ENCODE results near the gene MFSD6.
"Not testable (repeated sequence)": the region's sequence is repeated elsewhere in the genome, so short reads cannot be mapped to it uniquely, and the experiment has no call there.

MFSD6 gene

GRCh38 chr2:190466819-190467446 lies 58.8 kb downstream of the MFSD6 start:
- H3K36me3 ChIP-seq (ENCODE audit: insufficient read depth, low read length) = no peaks in the 10 kb centered on the region
- H2AFZ ChIP-seq (ENCODE audit: low read depth, low read length) = no peak overlapping the region
- no peak overlapping the region for H3K4me3 ChIP-seq (ENCODE audit: low read length)
- H3K4me1 ChIP-seq (ENCODE audit: insufficient read depth, low read length) = peaks cover 19% of the 10 kb centered on the region
- no peaks in the 10 kb centered on the region for H3K27me3 ChIP-seq (ENCODE audit: insufficient read depth, low read length)
- peaks cover 3% of the 10 kb centered on the region for H3K9me3 ChIP-seq (ENCODE audit: low read length)

- Histone ChIP-seq H3K4me3 (ENCODE audit: low read length) (peak overlapping the region; percentile 5), H2AFZ (ENCODE audit: low read depth, low read length) (no peak overlapping the region), H3K27me3 (ENCODE audit: insufficient read depth, low read length) (no peaks in the 10 kb centered on the region), H3K36me3 (ENCODE audit: insufficient read depth, low read length) (no peaks in the 10 kb centered on the region), H3K9me3 (ENCODE audit: low read length) (peaks cover 3% of the 10 kb centered on the region), H3K4me1 (ENCODE audit: insufficient read depth, low read length) (peaks cover 19% of the 10 kb centered on the region)
Observed at GRCh38 chr2:190467575-190468083, 59.5 kb downstream of the MFSD6 start.

DNA sequence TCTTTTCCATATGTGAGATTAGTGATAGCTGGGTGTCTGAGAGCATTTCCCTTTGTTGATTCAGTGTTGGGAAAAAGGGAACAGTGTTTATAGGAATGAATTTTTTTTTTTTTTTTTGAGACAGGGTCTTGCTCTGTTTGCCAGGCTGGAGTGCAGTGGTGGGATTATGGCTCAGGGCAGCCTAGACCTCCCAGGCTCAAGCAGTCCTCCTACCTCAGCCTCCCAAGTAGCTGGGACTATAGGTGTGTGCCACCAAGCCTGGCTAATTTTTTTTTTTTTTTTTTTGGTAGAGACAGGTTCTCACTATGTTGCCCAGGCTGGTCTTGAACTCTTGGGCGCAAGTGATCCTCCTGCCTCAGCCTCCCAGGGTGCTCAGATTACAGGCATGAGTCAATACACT lies 60.2 kb downstream of the MFSD6 start:
- H3K27me3 ChIP-seq (ENCODE audit: insufficient read depth, low read length); H2AFZ ChIP-seq (ENCODE audit: low read depth, low read length); H3K36me3 ChIP-seq (ENCODE audit: insufficient read depth, low read length); H3K4me3 ChIP-seq (ENCODE audit: low read length); H3K9me3 ChIP-seq (ENCODE audit: low read length): not testable (repeated sequence)
- H3K4me1 ChIP-seq (ENCODE audit: insufficient read depth, low read length) = peaks cover 19% of the 10 kb centered on the region

DNA sequence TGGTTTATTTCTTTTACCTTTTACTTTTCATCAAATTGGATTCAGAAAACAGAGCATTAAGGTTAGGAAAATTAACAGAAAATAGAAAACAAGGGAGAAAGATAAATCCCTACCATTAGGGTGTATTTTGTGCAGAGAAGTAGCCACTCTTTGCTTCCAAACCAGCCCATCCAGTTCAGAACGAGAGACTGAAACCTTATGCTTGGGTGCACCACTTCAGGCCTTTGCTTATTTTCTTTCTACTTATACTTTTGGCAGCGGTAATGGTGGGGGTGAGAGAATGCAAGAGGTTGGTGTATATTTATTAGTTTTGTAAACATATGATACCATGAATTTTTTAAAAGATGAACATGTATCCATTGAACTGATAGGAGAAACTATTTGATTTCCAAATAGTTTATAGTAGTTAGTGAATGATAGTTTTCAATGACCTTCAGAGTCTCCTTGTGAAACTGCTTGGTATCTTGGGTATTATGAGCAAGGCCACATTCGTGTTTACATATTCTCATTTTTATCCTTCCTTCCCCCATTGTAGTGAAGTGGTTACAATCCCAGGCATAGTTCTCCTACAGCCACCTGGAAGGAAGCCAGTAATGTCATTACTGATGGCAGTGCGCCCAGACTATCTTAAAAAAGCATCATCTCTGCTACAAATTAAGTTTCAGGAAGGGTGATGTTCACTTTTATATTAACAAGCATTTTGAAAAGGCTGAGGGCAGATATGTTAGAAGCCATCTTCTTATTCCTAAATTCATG lies 60.8 kb downstream of the MFSD6 start:
- Histone ChIP-seq H3K4me1 (ENCODE audit: insufficient read depth, low read length) (peaks cover 19% of the 10 kb centered on the region), H3K4me3 (ENCODE audit: low read length) (no peak overlapping the region), H3K9me3 (ENCODE audit: low read length) (peaks cover 3% of the 10 kb centered on the region), H3K36me3 (ENCODE audit: insufficient read depth, low read length) (no peaks in the 10 kb centered on the region), H2AFZ (ENCODE audit: low read depth, low read length) (no peak overlapping the region), H3K27me3 (ENCODE audit: insufficient read depth, low read length) (no peaks in the 10 kb centered on the region)

- Histone ChIP-seq H2AFZ (ENCODE audit: low read depth, low read length) (no peak overlapping the region), H3K4me1 (ENCODE audit: insufficient read depth, low read length) (peaks cover 19% of the 10 kb centered on the region), H3K27me3 (ENCODE audit: insufficient read depth, low read length) (no peaks in the 10 kb centered on the region), H3K4me3 (ENCODE audit: low read length) (no peak overlapping the region), H3K36me3 (ENCODE audit: insufficient read depth, low read length) (no peaks in the 10 kb centered on the region), H3K9me3 (ENCODE audit: low read length) (peaks cover 3% of the 10 kb centered on the region)
Observed at GRCh38 chr2:190469771-190470170, 61.6 kb downstream of the MFSD6 start.

DNA sequence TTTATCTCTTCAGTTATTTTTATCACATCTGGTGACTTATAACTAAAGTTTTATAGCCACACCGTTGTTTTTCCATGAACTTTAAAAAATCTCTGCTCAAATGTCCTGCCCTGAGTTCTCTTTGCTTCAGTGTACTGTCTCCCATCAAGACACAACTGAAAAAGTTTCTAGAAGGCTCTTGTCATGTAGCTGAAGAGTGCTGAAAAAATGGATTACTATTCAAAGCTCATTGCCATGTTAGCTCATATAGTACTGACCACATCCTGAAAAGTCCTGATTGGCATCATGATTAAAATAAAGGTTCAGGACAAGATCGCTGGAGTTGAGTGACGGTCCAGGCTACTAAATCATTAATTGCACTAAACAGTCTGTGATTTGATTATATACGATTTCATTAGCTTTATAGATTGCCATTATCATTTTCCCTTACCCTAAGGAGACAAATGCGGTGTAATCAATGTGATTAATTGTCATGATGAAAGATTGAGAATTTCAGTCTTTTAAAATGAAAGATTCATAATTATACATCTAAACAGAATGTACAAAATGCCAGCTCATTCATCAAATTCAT lies 62.2 kb downstream of the MFSD6 start:
- H3K36me3 ChIP-seq (ENCODE audit: insufficient read depth, low read length) = no peaks in the 10 kb centered on the region
- H3K4me1 ChIP-seq (ENCODE audit: insufficient read depth, low read length) = peaks cover 19% of the 10 kb centered on the region
- no peaks in the 10 kb centered on the region for H3K27me3 ChIP-seq (ENCODE audit: insufficient read depth, low read length)
- H3K9me3 ChIP-seq (ENCODE audit: low read length) = peaks cover 3% of the 10 kb centered on the region
- H3K4me3 ChIP-seq (ENCODE audit: low read length) = no peak overlapping the region
- H2AFZ ChIP-seq (ENCODE audit: low read depth, low read length) = no peak overlapping the region

DNA sequence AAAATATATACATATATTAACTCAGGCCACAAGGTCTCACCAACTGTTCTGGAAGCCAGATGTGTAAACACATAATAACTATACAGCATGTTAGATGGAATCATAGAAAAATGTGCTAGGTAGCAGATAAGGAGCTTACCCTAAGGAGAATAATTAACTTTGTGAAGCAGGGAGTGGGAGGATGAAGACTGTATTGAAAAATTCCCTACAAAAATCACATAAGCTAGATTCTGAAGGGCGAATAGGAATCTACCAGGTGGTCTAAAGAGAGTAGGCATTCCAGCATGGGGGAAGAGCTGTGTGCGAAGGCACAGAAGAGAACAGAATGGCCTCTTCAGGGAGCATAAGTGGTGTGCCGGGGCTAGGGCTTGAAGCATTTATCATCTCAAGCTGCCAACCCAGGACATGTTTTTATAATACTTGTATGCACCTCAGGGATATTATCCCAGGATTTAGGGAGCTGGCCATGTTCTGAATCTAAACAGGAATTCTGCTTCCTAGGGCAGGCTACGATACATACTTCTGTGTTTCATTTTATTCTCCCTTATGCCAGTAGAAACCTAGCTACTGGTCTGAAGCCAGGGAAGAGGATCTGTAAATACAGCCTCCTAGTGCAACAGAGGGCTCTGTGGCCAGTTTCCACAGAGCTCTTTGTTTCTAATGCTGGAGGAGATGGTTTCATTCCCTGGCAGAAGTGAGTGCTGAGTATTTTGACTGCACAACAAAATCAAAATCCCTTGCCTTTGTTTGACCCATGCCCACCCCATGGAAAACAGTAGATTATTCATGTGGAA lies 69.7 kb downstream of the MFSD6 start:
- no peaks in the 10 kb centered on the region for H3K27me3 ChIP-seq (ENCODE audit: insufficient read depth, low read length)
- H3K4me1 ChIP-seq (ENCODE audit: insufficient read depth, low read length) = peaks cover 3% of the 10 kb centered on the region
- no peak overlapping the region for H2AFZ ChIP-seq (ENCODE audit: low read depth, low read length)
- no peak overlapping the region for H3K4me3 ChIP-seq (ENCODE audit: low read length)
- H3K36me3 ChIP-seq (ENCODE audit: insufficient read depth, low read length) = no peaks in the 10 kb centered on the region
- no peaks in the 10 kb centered on the region for H3K9me3 ChIP-seq (ENCODE audit: low read length)

GRCh38 chr2:190478572-190479195 lies 70.5 kb downstream of the MFSD6 start:
- Histone ChIP-seq H3K27me3 (ENCODE audit: insufficient read depth, low read length) (no peaks in the 10 kb centered on the region), H3K4me3 (ENCODE audit: low read length) (no peak overlapping the region), H3K9me3 (ENCODE audit: low read length) (no peaks in the 10 kb centered on the region), H3K4me1 (ENCODE audit: insufficient read depth, low read length) (peaks cover 3% of the 10 kb centered on the region), H3K36me3 (ENCODE audit: insufficient read depth, low read length) (no peaks in the 10 kb centered on the region), H2AFZ (ENCODE audit: low read depth, low read length) (no peak overlapping the region)

DNA sequence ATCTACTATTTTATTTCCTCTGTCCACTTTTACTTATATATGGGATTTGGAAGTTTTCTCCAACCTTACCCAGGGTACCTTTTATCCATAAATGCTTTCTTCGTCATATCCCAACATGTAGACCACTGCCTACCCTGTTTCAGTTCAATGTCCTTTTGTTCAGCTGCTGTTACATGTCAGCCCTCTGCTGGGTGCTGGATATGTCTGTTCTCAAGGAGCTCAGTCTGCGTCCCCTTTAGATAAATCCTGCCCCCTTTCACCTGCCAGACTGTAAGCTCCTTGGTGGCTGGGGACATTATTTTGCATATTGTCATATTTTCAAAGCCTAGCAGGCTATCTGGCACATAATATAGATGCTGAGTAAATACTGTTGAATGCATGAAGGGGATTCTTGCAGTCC lies 73.2 kb downstream of the MFSD6 start:
- Histone ChIP-seq H3K27me3 (ENCODE audit: insufficient read depth, low read length) (no peaks in the 10 kb centered on the region), H3K9me3 (ENCODE audit: low read length) (no peaks in the 10 kb centered on the region), H3K4me1 (ENCODE audit: insufficient read depth, low read length) (peaks cover 3% of the 10 kb centered on the region), H3K36me3 (ENCODE audit: insufficient read depth, low read length) (no peaks in the 10 kb centered on the region), H3K4me3 (ENCODE audit: low read length) (no peak overlapping the region), H2AFZ (ENCODE audit: low read depth, low read length) (no peak overlapping the region)

DNA sequence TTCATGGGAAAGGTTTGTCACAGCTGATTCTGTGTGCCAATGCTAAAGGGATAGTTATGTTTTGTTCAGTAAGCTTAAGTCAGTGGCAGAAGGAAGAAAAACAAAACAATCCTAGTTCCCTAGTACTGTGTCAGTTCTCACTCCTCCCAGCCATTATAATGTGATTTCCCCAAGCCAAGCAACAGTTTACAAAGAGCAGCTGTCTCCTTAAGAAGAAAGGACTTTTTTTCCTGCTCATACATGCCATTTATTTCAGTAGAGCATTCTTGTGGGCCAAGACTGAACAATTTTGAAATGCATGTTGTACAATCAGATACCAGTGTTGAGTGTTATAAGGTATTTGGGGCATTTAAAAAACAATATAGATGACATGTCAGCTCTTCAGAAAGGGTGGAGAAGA lies 74.3 kb downstream of the MFSD6 start:
- Histone ChIP-seq H3K9me3 (ENCODE audit: low read length) (no peaks in the 10 kb centered on the region), H2AFZ (ENCODE audit: low read depth, low read length) (no peak overlapping the region), H3K27me3 (ENCODE audit: insufficient read depth, low read length) (no peaks in the 10 kb centered on the region), H3K4me1 (ENCODE audit: insufficient read depth, low read length) (peaks cover 3% of the 10 kb centered on the region), H3K36me3 (ENCODE audit: insufficient read depth, low read length) (no peaks in the 10 kb centered on the region), H3K4me3 (ENCODE audit: low read length) (no peak overlapping the region)

GRCh38 chr2:190486037-190486623 lies 78.0 kb downstream of the MFSD6 start:
- Histone ChIP-seq H3K4me3 (ENCODE audit: low read length) (no peak overlapping the region), H3K4me1 (ENCODE audit: insufficient read depth, low read length) (peaks cover 3% of the 10 kb centered on the region), H3K36me3 (ENCODE audit: insufficient read depth, low read length) (no peaks in the 10 kb centered on the region), H3K9me3 (ENCODE audit: low read length) (no peaks in the 10 kb centered on the region), H2AFZ (ENCODE audit: low read depth, low read length) (no peak overlapping the region), H3K27me3 (ENCODE audit: insufficient read depth, low read length) (no peaks in the 10 kb centered on the region)

DNA sequence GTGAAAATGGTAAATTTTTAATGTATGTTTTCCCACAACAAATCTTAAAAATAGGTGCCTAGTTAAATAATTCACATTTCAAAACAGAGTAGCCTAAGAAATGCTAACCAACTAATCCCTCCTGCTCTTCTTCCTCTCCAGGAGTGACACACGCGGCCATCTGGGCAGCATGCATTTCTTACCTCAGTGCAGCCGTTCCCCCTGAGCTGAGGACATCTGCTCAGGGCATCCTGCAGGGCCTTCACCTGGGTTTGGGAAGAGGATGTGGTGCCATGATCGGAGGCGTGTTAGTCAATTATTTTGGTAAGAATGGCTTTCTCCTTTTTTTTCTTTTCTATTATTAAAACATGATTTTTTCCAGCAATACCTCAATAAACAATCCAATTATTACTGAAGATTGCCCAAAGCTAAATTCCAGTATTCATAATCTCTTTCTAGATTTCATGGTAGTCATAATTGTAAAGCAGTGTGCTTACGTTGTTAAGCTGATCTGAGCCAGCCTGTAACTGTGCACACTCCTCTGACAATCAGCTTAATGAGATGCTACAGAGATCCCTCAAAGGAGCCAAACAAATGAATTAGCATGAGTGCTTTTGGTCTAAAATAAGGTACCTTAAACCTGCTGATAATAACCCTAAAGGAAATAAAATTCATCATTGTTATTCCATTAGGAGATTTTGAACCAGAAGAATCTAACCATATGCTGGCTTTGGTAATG lies 80.5 kb downstream of the MFSD6 start:
- Histone ChIP-seq H3K9me3 (ENCODE audit: low read length) (no peaks in the 10 kb centered on the region), H3K36me3 (ENCODE audit: insufficient read depth, low read length) (no peaks in the 10 kb centered on the region), H3K4me3 (ENCODE audit: low read length) (no peak overlapping the region), H2AFZ (ENCODE audit: low read depth, low read length) (no peak overlapping the region), H3K4me1 (ENCODE audit: insufficient read depth, low read length) (no peaks in the 10 kb centered on the region), H3K27me3 (ENCODE audit: insufficient read depth, low read length) (no peaks in the 10 kb centered on the region)
